K562 (cell line): ENCODE data around the gene ADRB1. TPM values are rescaled to one million over a fixed set of nuclear protein-coding genes. Genes with fewer than 3 reads are reported as not detected.

Experiments
- ATAC-seq: fragments of 200-7000 bp; cut with Tn5 transposase; 3 replicates; pipeline ENCODE4 v1.9.1; 2020; ENCODE audit warnings: moderate library complexity
- BruUV-seq: library from RNA; stranded (reverse); fragments of 400-500 nt; replicated peaks from 2 replicates; lab custom pipeline; 2021; lab: Mats Ljungman, UMichigan
- CTCF ChIA-PET: fragments of 300-600 bp; formaldehyde crosslinking; extraction: SDS; loops from one replicate; lab custom pipeline; 2021; ENCODE audit warnings: low intra/inter-chr PET ratio; lab: Yijun Ruan, JAX
- POLR2A ChIA-PET: fragments of 300-600, 350-650 bp; sonication (Branson Sonifier 250); formaldehyde crosslinking; extraction: SDS; loops from one replicate; lab custom pipeline; 2021; ENCODE audit warnings: antibody characterized with exemption, inconsistent platforms; lab: Yijun Ruan, JAX
- DNase-seq, 4 experiments: peaks; one replicate each; pipeline versions ENCODE4 v3.0.0 to v3.0.0-alpha.2; 2011 to 2018; ENCODE audit warnings: low spot score in 3 of 4, mixed read lengths in 3 of 4; ENCODE audit errors: extremely low read depth in 1 of 4
- FAIRE-seq: peaks from 2 replicates; lab custom pipeline; 2011; peaks lifted over from hg19 to GRCh38; lab: Jason Lieb, UNC
- H2AFZ ChIP-seq: 2 replicates; pipeline ENCODE4 v1.6.0; 2011; ENCODE audit warnings: low read depth, low read length, control low read depth, inconsistent platforms
- H3K27ac ChIP-seq: fragments of 200-600 bp; 3 replicates; pipeline ENCODE4 v1.8.0; 2011; ENCODE audit warnings: low read depth, mild to moderate bottlenecking, control low read depth, inconsistent platforms, low read length, moderate library complexity, mixed read lengths; ENCODE audit errors: extremely low read depth
- H3K27me3 ChIP-seq, 2 experiments: fragments of 300-600 bp in 1 of 2; 2 replicates in 1 of 2; 3 replicates in 1 of 2; pipeline versions ENCODE4 v1.6.0 to v1.8.0; 2011; ENCODE audit warnings: inconsistent platforms in 2 of 2, low read length in 2 of 2, mild to moderate bottlenecking in 1 of 2, mixed read lengths in 1 of 2, moderate library complexity in 1 of 2; ENCODE audit not compliant: control insufficient read depth in 2 of 2, insufficient read depth in 2 of 2
- H3K36me3 ChIP-seq: fragments of 300-600 bp; 3 replicates; pipeline ENCODE4 v1.8.0; 2011; ENCODE audit warnings: mild to moderate bottlenecking, low read length, inconsistent platforms; ENCODE audit not compliant: control insufficient read depth, insufficient read depth
- H3K4me1 ChIP-seq, 2 experiments: fragments of 200-600 bp in 1 of 2; replicated peaks in 1 of 2; 2 replicates in 1 of 2; 3 replicates in 1 of 2; pipeline versions ENCODE4 v1.5.1 to v1.8.0; 2011; ENCODE audit warnings: inconsistent platforms in 2 of 2, low read length in 2 of 2, mild to moderate bottlenecking in 1 of 2, mixed read lengths in 1 of 2, moderate library complexity in 1 of 2; ENCODE audit not compliant: control insufficient read depth in 2 of 2, insufficient read depth in 2 of 2
- H3K4me2 ChIP-seq: 2 replicates; pipeline ENCODE4 v1.6.1; 2011; ENCODE audit warnings: low read length, control low read depth, inconsistent platforms, mixed read lengths; ENCODE audit not compliant: insufficient read depth
- H3K4me3 ChIP-seq: fragments of 200-600 bp; sonication (generic), shearing (Covaris generic); 2 replicates; pipeline ENCODE4 v1.5.1; 2016; ENCODE audit warnings: control low read depth, inconsistent platforms
- H3K79me2 ChIP-seq: fragments of 200-600 bp; 3 replicates; pipeline ENCODE4 v1.8.0; 2011; ENCODE audit warnings: low read length, inconsistent platforms; ENCODE audit not compliant: control insufficient read depth, insufficient read depth
- H3K9ac ChIP-seq, 2 experiments: 2 replicates each; pipeline versions ENCODE4 v1.6.0 to v1.6.1; 2011; ENCODE audit warnings: low read depth in 2 of 2, low read length in 2 of 2, control low read depth in 1 of 2, inconsistent platforms in 1 of 2, mild to moderate bottlenecking in 1 of 2, mixed read lengths in 1 of 2; ENCODE audit not compliant: insufficient read depth in 1 of 2
- H3K9me1 ChIP-seq: one replicate; pipeline ENCODE4 v1.6.0; 2011; ENCODE audit warnings: inconsistent platforms, mild to moderate bottlenecking, low read length, moderate library complexity; ENCODE audit not compliant: control insufficient read depth, insufficient read depth
- H3K9me3 ChIP-seq: replicated peaks from 2 replicates; pipeline ENCODE4 v1.5.1; 2011; ENCODE audit warnings: low read depth, low read length, inconsistent platforms; ENCODE audit not compliant: control insufficient read depth, insufficient read depth
- H4K20me1 ChIP-seq: replicated peaks from 2 replicates; pipeline ENCODE4 v1.6.1; 2011; ENCODE audit warnings: low read length, inconsistent platforms, mixed read lengths; ENCODE audit not compliant: control insufficient read depth, insufficient read depth
- ARHGAP35 ChIP-seq: fragments of 450-650 bp; IDR thresholded peaks from 2 replicates; pipeline ENCODE4 v1.6.1; 2018; ENCODE audit not compliant: partially characterized antibody
- MAFK ChIP-seq: IDR thresholded peaks from 2 replicates; pipeline ENCODE4 v1.6.1; 2011; ENCODE audit warnings: low read length, improper control_type of control experiment
- MYBL2 ChIP-seq, 2 experiments: fragments of 450-650 bp in 1 of 2; sonication (generic) in 1 of 2; formaldehyde crosslinking in 1 of 2; IDR thresholded peaks; 2 replicates each; pipeline versions ENCODE4 v1.6.1 to v1.8.1; 2017 to 2022; ENCODE audit warnings: borderline replicate concordance in 1 of 2, inconsistent platforms in 1 of 2, low read depth in 1 of 2, mild to moderate bottlenecking in 1 of 2, missing genetic modification reagents in 1 of 2, moderate library complexity in 1 of 2
- RBM22 ChIP-seq: fragments of 200-400 bp; formaldehyde crosslinking; IDR thresholded peaks from 2 replicates; pipeline ENCODE4 v1.6.1; 2018; ENCODE audit warnings: low read length, low read depth; ENCODE audit not compliant: poor library complexity, severe bottlenecking
- SRF ChIP-seq, 2 experiments: fragments of 250-450, 450-650 bp in 1 of 2; sonication (Bioruptor Pico) in 1 of 2; sonication (generic) in 1 of 2; formaldehyde crosslinking; IDR thresholded peaks; 2 replicates each; pipeline versions ENCODE4 v1.5.0 to v1.5.1; 2020 to 2022; ENCODE audit warnings: mild to moderate bottlenecking in 1 of 2, missing genetic modification reagents in 1 of 2
- TSC22D4 ChIP-seq: fragments of 450-650 bp; IDR thresholded peaks from 2 replicates; pipeline ENCODE4 v1.6.1; 2016; ENCODE audit warnings: missing genetic modification characterization, missing biosample characterization, control low read depth
- WHSC1 ChIP-seq: IDR thresholded peaks from one replicate; pipeline ENCODE4 v1.6.1; 2012; ENCODE audit warnings: low read length, control low read depth, inconsistent platforms
- ZFX ChIP-seq: sonication (generic); formaldehyde crosslinking; IDR thresholded peaks from 2 replicates; pipeline ENCODE4 v1.8.0; 2022; ENCODE audit warnings: mild to moderate bottlenecking, missing genetic modification reagents, moderate library complexity
- ZNF197 ChIP-seq: fragments of 200-800 bp; sonication (Bioruptor generic); IDR thresholded peaks from 2 replicates; pipeline ENCODE4 v1.6.1; 2016; ENCODE audit warnings: low read depth, missing genetic modification characterization, missing compliant biosample characterization
- ZNF449 ChIP-seq: fragments of 250-450 bp; sonication (Bioruptor Pico); IDR thresholded peaks from 2 replicates; pipeline ENCODE4 v1.8.0; 2022; ENCODE audit warnings: moderate library complexity, mild to moderate bottlenecking, inconsistent platforms
- ZNF507 ChIP-seq: conservative IDR thresholded peaks from 2 replicates; pipeline ENCODE4 v1.6.1; 2017; ENCODE audit warnings: missing genetic modification characterization, missing compliant biosample characterization
- ZNF76 ChIP-seq: fragments of 250-450 bp; sonication (Bioruptor Pico); IDR thresholded peaks from 2 replicates; pipeline ENCODE4 v1.4.0; 2020; ENCODE audit warnings: mild to moderate bottlenecking, moderate library complexity, borderline replicate concordance
- WGBS: fragments of 100-300 bp; shearing (Covaris generic); methylation state at CpG from one replicate; pipeline ENCODE4 v1.1.6; 2016; ENCODE audit warnings: low coverage, mixed read lengths; ENCODE audit not compliant: insufficient coverage; ENCODE audit errors: missing lambda C conversion rate; 5-methylcytosine and 5-hydroxymethylcytosine counted together
- in situ Hi-C: fragments of 300-500 bp; cut with MboI; formaldehyde crosslinking; loops from 4 replicates; pipeline ENCODE4 v1.15.0; 2018; ENCODE audit warnings: inconsistent platforms, mixed read lengths
- intact Hi-C: fragments of 100-400 bp; cut with micrococcal nuclease; formaldehyde crosslinking; loops from 2 replicates; pipeline ENCODE4 v1.14.2; 2022
- polyA plus RNA-seq, 8 experiments: library from polyadenylated mRNA; depleted of rRNA in 4 of 8; stranded (reverse) in 5 of 8; unstranded in 3 of 8; fragments of >200 nt; fragmentation: Nextera tagmentation in 2 of 8; fragmentation: Illumina TruSeq in 1 of 8; extraction: Ambion mirVana in 2 of 8; extraction: Trizol in 1 of 8; gene quantifications; 2 replicates each; pipeline versions ENCODE4 v1.2.1 to v1.2.3, GENCODE V29; 2011 to 2014; ENCODE audit warnings: inconsistent platforms in 1 of 8, missing spikeins in 1 of 8
- total RNA-seq, 7 experiments: library from RNA; depleted of rRNA in 6 of 7; stranded (reverse); fragments of >200 nt in 6 of 7; fragmentation: Illumina TruSeq in 2 of 7; extraction: Trizol in 2 of 7; gene quantifications; 2 replicates each; pipeline versions ENCODE4 v1.2.1 to v1.2.3, GENCODE V29; 2011 to 2021; ENCODE audit warnings: low replicate concordance in 1 of 7

ADRB1 gene
- total and polyA plus RNA-seq, 9 of the 15 experiments (the other 6 are each of a cell fraction or from before 2014, with no cell fraction given) = 0.07 to 0.11 (median 0.09) TPM; not detected in 6

GRCh38 chr10:114065049-114065435 lies 21.4 kb downstream of the ADRB1 start:
- no TSS peak for BruUV-seq
- 0% methylated on average over 3 of the region's 3 CpGs for WGBS
- H3K9me3 ChIP-seq = no peaks in the 10 kb centered on the region
- H3K27ac ChIP-seq = no peak overlapping the region
- H4K20me1 ChIP-seq = no peaks in the 10 kb centered on the region
- H3K27me3 ChIP-seq = peaks cover 7 to 11% of the 10 kb centered on the region in 2 experiments; a peak in 3 of 5 replicates
- FAIRE-seq = no peak
- H2AFZ ChIP-seq = no peak overlapping the region
- intact Hi-C loops = no loop called here
- ChIA-PET CTCF (no interaction called here), POLR2A (interaction anchor here (0.6 to 0.8 kb wide), 2 partner anchors 36 to 481 kb away, joined by 3 read pairs; no protein-coding TSS in a partner anchor)
- H3K79me2 ChIP-seq = no peaks in the 10 kb centered on the region
- no peak overlapping the region for H3K4me3 ChIP-seq
- in situ Hi-C loops = no loop called here
- H3K9ac ChIP-seq = no peak overlapping the region
- DNase-seq = no peak
- no peaks in the 10 kb centered on the region for H3K36me3 ChIP-seq
- H3K4me2 ChIP-seq = no peak overlapping the region
- no peak for ATAC-seq
- no peaks in the 10 kb centered on the region for H3K4me1 ChIP-seq
- no peak for TF ChIP-seq WHSC1
- TF ChIP-seq ZNF449 (CRISPR knock-in tag) = no peak
- no peak for TF ChIP-seq MYBL2 (IDR thresholded peaks at IDR 0.05; ENCODE audit: low read depth)
- TF ChIP-seq MYBL2 (CRISPR knock-in tag; IDR thresholded peaks at IDR 0.05; ENCODE audit: borderline replicate concordance) = no peak
- TF ChIP-seq ZFX (CRISPR knock-in tag) = no peak
- TF ChIP-seq TSC22D4 (tag) = no peak
- no peak for TF ChIP-seq ZNF507 (tag)
- TF ChIP-seq RBM22 = no peak
- TF ChIP-seq SRF (CRISPR knock-in tag; IDR thresholded peaks at IDR 0.05) = no peak
- TF ChIP-seq ARHGAP35 = no peak
- TF ChIP-seq ZNF76 (CRISPR knock-in tag) = no peak
- TF ChIP-seq MAFK = no peak
- no peak for TF ChIP-seq ZNF197 (CRISPR knock-in tag)
- TF ChIP-seq, all 486 proteins: peak for 0
- no peaks in the 10 kb centered on the region for H3K9me1 ChIP-seq
